ENCODE data around the gene MCRIP2. TPM values are rescaled to one million over a fixed set of nuclear protein-coding genes. Genes with fewer than 3 reads are reported as not detected.

MCRIP2 gene
- total RNA-seq, 6 experiments from 2014 or later = 18.8 to 30.8 (median 24.2) TPM

DNA sequence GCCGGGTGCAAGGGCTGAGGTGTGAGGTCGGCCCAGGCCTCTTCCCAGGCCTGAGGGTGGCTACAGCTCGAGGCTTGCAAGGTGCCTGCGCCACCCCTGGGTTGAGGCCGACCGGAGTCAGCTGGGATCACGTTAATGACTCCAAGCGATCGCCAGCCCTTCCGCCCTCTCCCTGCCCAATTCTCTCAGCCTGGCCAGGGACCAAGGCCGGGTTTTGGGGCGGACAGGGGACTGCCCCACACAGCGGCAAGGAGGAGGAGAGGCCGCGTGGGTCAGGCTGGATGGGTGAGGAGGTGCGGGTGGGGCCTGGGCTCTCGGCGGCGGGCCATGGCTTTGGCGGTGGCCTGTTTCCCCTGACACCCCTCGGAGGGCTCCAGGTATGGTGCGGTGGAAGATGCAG, 51.7 kb downstream of the MCRIP2 start:
- Mint-ChIP-seq H3K9me3 (no peaks in the 10 kb centered on the region), H3K27me3 (ENCODE audit: insufficient read depth) (peaks cover 27% of the 10 kb centered on the region), H3K4me1 (ENCODE audit: low read depth) (peaks cover 11% of the 10 kb centered on the region; the same call in 1 of the 2 replicates), H3K4me3 (no peak overlapping the region), H3K27ac (no peak overlapping the region), H3K36me3 (ENCODE audit: low read depth) (no peaks in the 10 kb centered on the region)
- DNase-seq = no peak
- TF ChIP-seq, protein P1, sequence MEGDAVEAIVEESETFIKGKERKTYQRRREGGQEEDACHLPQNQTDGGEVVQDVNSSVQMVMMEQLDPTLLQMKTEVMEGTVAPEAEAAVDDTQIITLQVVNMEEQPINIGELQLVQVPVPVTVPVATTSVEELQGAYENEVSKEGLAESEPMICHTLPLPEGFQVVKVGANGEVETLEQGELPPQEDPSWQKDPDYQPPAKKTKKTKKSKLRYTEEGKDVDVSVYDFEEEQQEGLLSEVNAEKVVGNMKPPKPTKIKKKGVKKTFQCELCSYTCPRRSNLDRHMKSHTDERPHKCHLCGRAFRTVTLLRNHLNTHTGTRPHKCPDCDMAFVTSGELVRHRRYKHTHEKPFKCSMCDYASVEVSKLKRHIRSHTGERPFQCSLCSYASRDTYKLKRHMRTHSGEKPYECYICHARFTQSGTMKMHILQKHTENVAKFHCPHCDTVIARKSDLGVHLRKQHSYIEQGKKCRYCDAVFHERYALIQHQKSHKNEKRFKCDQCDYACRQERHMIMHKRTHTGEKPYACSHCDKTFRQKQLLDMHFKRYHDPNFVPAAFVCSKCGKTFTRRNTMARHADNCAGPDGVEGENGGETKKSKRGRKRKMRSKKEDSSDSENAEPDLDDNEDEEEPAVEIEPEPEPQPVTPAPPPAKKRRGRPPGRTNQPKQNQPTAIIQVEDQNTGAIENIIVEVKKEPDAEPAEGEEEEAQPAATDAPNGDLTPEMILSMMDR (IDR thresholded peaks at IDR 0.05) = no peak

DNA sequence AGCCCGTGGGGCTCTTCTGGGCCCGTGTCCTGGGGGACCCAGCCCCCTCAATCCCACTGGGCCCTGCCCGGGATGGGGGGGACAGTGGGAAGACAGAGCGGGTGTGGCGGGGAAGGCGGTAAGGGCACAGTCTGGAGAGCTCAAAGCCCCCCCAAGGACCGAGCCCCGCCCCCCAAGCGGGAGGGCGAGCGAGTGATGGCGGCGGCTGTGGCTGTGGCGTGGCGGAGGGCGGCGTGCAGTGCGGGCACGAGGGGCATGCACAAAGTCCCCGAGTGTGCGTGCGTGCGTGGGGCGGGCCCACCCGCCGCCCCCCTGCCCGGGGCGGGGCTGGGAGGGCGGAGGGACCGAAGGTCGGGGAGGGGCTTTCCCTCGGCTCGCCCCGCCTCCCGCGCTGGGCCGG, 52.1 kb downstream of the MCRIP2 start:
- Mint-ChIP-seq H3K36me3 (ENCODE audit: low read depth) (no peaks in the 10 kb centered on the region), H3K4me1 (ENCODE audit: low read depth) (peaks cover 11% of the 10 kb centered on the region; the same call in 1 of the 2 replicates), H3K4me3 (no peak overlapping the region), H3K27ac (no peak overlapping the region), H3K27me3 (ENCODE audit: insufficient read depth) (peaks cover 30% of the 10 kb centered on the region), H3K9me3 (no peaks in the 10 kb centered on the region)
- DNase-seq = no peak
- TF ChIP-seq, protein P1 (IDR thresholded peaks at IDR 0.05) = no peak

DNA sequence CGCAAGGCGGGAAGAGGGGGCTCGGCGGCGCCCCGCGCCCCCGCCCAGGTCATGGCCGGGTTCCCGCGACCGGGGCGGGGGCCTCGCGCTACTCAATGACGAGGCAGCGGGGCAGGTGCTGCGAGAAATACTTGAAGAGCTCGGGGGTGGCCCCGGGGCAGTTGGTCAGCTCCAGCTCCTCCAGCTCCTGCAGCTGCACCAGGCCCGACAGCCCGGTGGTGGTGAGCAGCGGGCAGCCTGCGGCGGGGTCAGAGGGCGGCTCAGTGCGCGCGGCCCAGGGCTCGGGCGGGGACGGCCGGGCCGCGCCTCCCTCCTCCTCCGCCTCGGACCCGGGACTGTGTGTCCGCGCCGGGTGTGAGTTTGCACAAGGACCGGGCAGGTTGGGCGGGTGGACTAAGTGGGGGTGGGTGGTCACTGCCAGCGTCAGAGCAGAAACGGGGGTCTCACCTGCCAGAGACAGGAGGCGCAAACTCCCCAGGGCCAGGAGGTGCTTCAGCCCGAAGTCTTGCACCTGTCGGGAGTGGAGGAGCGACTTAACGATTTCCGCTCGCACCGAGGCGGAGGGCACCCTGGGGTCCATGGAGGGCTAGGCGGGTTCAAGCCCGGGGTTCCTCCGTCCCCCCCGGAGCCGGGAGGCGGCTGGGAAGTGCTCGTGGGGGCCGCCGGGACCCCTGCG, 52.7 kb downstream of the MCRIP2 start:
- no peak for DNase-seq
- TF ChIP-seq, protein P1 (IDR thresholded peaks at IDR 0.05) = no peak
- H3K9me3 Mint-ChIP-seq = no peaks in the 10 kb centered on the region
- no peak overlapping the region for H3K27ac Mint-ChIP-seq
- no peak overlapping the region for H3K4me3 Mint-ChIP-seq
- H3K4me1 Mint-ChIP-seq (ENCODE audit: low read depth) = peaks cover 9% of the 10 kb centered on the region; the same call in 1 of the 2 replicates
- no peaks in the 10 kb centered on the region for H3K36me3 Mint-ChIP-seq (ENCODE audit: low read depth)
- H3K27me3 Mint-ChIP-seq (ENCODE audit: insufficient read depth) = peaks cover 30% of the 10 kb centered on the region

DNA sequence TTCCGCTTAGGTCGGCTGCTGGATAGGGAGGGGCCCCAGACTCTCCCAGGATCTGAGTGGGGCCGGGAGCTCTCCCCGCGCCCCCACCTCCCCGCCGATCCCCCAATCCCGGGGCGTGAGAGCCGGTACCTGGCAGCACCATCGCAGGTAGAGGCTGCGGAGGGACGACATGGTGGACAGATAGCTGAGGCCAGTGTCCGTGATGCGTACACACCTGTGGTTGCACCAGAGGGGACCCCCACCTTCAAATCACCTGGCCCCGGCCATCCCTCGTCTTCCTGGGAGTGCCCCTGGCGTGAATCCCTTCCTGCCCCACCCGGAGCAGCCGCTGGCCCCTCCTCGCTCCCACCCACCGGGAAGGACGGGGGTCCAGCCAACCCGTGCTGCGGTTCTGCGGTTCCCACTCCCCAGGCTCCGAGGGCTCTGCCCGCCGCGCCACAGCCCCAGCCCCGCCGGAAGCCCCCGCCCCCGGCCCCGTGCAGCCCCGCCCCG, 53.3 kb downstream of the MCRIP2 start:
- Mint-ChIP-seq H3K4me3 (no peak overlapping the region), H3K36me3 (ENCODE audit: low read depth) (no peaks in the 10 kb centered on the region), H3K27me3 (ENCODE audit: insufficient read depth) (peaks cover 27% of the 10 kb centered on the region), H3K27ac (no peak overlapping the region), H3K9me3 (no peaks in the 10 kb centered on the region), H3K4me1 (ENCODE audit: low read depth) (0 out of 2 replicates have a peak, but pooled peaks cover 6% of the 10 kb centered on the region)
- TF ChIP-seq, protein P1 (IDR thresholded peaks at IDR 0.05) = no peak
- DNase-seq = no peak

DNA sequence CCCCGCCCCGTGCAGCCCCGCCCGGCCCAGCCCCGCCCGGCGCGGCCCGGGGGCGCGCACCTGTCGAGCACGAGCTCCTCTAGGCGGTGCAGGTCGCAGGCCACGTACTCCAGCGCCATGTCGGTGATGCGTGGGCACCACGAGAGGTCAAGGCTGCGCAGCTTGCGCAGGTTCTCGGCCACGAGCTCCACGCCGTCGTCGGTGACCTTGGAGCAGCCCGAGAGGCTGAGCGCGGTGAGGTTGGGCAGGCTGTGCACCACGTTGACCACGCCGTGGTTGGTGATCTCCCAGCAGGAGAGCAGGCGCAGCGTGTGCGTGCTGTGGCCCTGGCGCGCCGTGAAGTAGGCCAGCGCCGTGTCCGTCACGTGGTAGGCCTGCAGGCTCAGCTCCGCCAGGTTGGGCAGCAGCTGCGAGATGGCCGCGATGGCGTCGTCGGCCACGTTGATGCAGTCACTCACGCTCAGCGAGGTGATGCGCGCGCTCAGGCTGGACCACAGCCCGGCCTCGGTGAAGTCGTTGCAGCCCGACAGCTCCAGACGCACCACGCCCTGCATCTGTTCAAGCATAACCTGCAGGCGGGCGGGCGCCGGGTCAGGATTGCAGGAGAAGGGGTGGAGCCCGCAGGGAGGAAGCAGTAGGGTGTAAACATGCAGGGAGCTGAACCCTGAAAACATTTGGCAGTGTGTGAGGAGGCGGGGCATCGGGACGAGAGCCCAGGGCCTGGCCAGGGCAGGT, 53.9 kb downstream of the MCRIP2 start:
- H3K4me3 Mint-ChIP-seq = no peak overlapping the region
- H3K36me3 Mint-ChIP-seq (ENCODE audit: low read depth) = no peaks in the 10 kb centered on the region
- DNase-seq = no peak

More for the DNA sequence above, 53.9 kb downstream of the MCRIP2 start:
- Mint-ChIP-seq H3K27ac (no peak overlapping the region), H3K9me3 (no peaks in the 10 kb centered on the region), H3K27me3 (ENCODE audit: insufficient read depth) (peaks cover 27% of the 10 kb centered on the region), H3K4me1 (ENCODE audit: low read depth) (0 out of 2 replicates have a peak, but pooled peaks cover 6% of the 10 kb centered on the region)
- TF ChIP-seq, protein P1 (IDR thresholded peaks at IDR 0.05) = no peak

Other genes starting within 250 kb of the MCRIP2 start
- 100 to 1,000 TPM; 153 to 276 (median 158) TPM for gene NME4, start 244.6 kb upstream of the MCRIP2 start, total RNA-seq (2021; fragmentation: NEBNext Ultra II Directional; extraction: Animal tissue kit (Norgen Biotek cat#: 25700))
- 10 to 100 TPM; 14.0 to 20.3 (median 16.0) TPM for gene DECR2, start 239.9 kb upstream of the MCRIP2 start, total RNA-seq (2021; fragmentation: NEBNext Ultra II Directional; extraction: Animal tissue kit (Norgen Biotek cat#: 25700))
- gene RAB11FIP3, start 216.2 kb upstream of the MCRIP2 start, total RNA-seq (2021; fragmentation: NEBNext Ultra II Directional; extraction: Animal tissue kit (Norgen Biotek cat#: 25700)) = 10 to 100 TPM; 30.3 to 36.9 (median 33.9) TPM
- gene CAPN15, start 114.1 kb upstream of the MCRIP2 start, total RNA-seq (2021; fragmentation: NEBNext Ultra II Directional; extraction: Animal tissue kit (Norgen Biotek cat#: 25700)) = 10 to 100 TPM; 35.3 to 41.4 (median 40.2) TPM
- gene PRR35, start 81.4 kb upstream of the MCRIP2 start, total RNA-seq (2021; fragmentation: NEBNext Ultra II Directional; extraction: Animal tissue kit (Norgen Biotek cat#: 25700)) = not detected
- under 1 TPM in 5 of 6 experiments, not detected in 1; 0.24 to 0.58 (median 0.28) TPM for gene NHLRC4, start 74.8 kb upstream of the MCRIP2 start, total RNA-seq (2021; fragmentation: NEBNext Ultra II Directional; extraction: Animal tissue kit (Norgen Biotek cat#: 25700))
- gene PIGQ, start 71.9 kb upstream of the MCRIP2 start, total RNA-seq (2021; fragmentation: NEBNext Ultra II Directional; extraction: Animal tissue kit (Norgen Biotek cat#: 25700)) = 10 to 100 TPM; 30.4 to 39.5 (median 35.4) TPM
- 10 to 100 TPM; 11.3 to 14.8 (median 12.2) TPM for gene RAB40C, start 51.8 kb upstream of the MCRIP2 start, total RNA-seq (2021; fragmentation: NEBNext Ultra II Directional; extraction: Animal tissue kit (Norgen Biotek cat#: 25700))
- gene WFIKKN1, start 10.8 kb upstream of the MCRIP2 start, total RNA-seq (2021; fragmentation: NEBNext Ultra II Directional; extraction: Animal tissue kit (Norgen Biotek cat#: 25700)) = under 1 TPM in 2 of 6 experiments, not detected in 4; 0.02 to 0.14 TPM
- 100 to 1,000 TPM in 5 of 6 experiments, 10 to 100 TPM in 1; 91.6 to 115 (median 105) TPM for gene METTL26, start 5.5 kb upstream of the MCRIP2 start, total RNA-seq (2021; fragmentation: NEBNext Ultra II Directional; extraction: Animal tissue kit (Norgen Biotek cat#: 25700))
- gene WDR90, start 7.5 kb downstream of the MCRIP2 start, total RNA-seq (2021; fragmentation: NEBNext Ultra II Directional; extraction: Animal tissue kit (Norgen Biotek cat#: 25700)) = 10 to 100 TPM; 11.6 to 19.0 (median 17.7) TPM
- gene RHOT2, start 26.3 kb downstream of the MCRIP2 start, total RNA-seq (2021; fragmentation: NEBNext Ultra II Directional; extraction: Animal tissue kit (Norgen Biotek cat#: 25700)) = 10 to 100 TPM; 73.9 to 93.4 (median 84.8) TPM
- 1 to 10 TPM; 1.4 to 2.3 (median 1.7) TPM for gene RHBDL1, start 33.8 kb downstream of the MCRIP2 start, total RNA-seq (2021; fragmentation: NEBNext Ultra II Directional; extraction: Animal tissue kit (Norgen Biotek cat#: 25700))
- 100 to 1,000 TPM; 128 to 161 (median 141) TPM for gene STUB1, start 38.6 kb downstream of the MCRIP2 start, total RNA-seq (2021; fragmentation: NEBNext Ultra II Directional; extraction: Animal tissue kit (Norgen Biotek cat#: 25700))
- gene JMJD8, start 42.5 kb downstream of the MCRIP2 start, total RNA-seq (2021; fragmentation: NEBNext Ultra II Directional; extraction: Animal tissue kit (Norgen Biotek cat#: 25700)) = 10 to 100 TPM in 2 of 6 experiments, 1 to 10 TPM in 4; 7.6 to 10.6 (median 9.3) TPM
- gene WDR24, start 48.6 kb downstream of the MCRIP2 start, total RNA-seq (2021; fragmentation: NEBNext Ultra II Directional; extraction: Animal tissue kit (Norgen Biotek cat#: 25700)) = 1 to 10 TPM; 8.1 to 9.9 (median 8.7) TPM
- under 1 TPM in 1 of 6 experiments, not detected in 5; 0.05 TPM for gene FBXL16, start 64.0 kb downstream of the MCRIP2 start, total RNA-seq (2021; fragmentation: NEBNext Ultra II Directional; extraction: Animal tissue kit (Norgen Biotek cat#: 25700))
- 100 to 1,000 TPM in 1 of 6 experiments, 10 to 100 TPM in 5; 61.5 to 103 (median 70.4) TPM for gene METRN, start 73.3 kb downstream of the MCRIP2 start, total RNA-seq (2021; fragmentation: NEBNext Ultra II Directional; extraction: Animal tissue kit (Norgen Biotek cat#: 25700))
- gene ANTKMT, start 79.3 kb downstream of the MCRIP2 start, total RNA-seq (2021; fragmentation: NEBNext Ultra II Directional; extraction: Animal tissue kit (Norgen Biotek cat#: 25700)) = 10 to 100 TPM; 50.1 to 57.7 (median 54.7) TPM
- gene CCDC78, start 84.6 kb downstream of the MCRIP2 start, total RNA-seq (2021; fragmentation: NEBNext Ultra II Directional; extraction: Animal tissue kit (Norgen Biotek cat#: 25700)) = 1 to 10 TPM; 2.2 to 4.1 (median 3.4) TPM
- 10 to 100 TPM; 11.4 to 16.6 (median 14.1) TPM for gene HAGHL, start 85.3 kb downstream of the MCRIP2 start, total RNA-seq (2021; fragmentation: NEBNext Ultra II Directional; extraction: Animal tissue kit (Norgen Biotek cat#: 25700))
- 10 to 100 TPM; 16.9 to 20.5 (median 18.0) TPM for gene CIAO3, start 99.2 kb downstream of the MCRIP2 start, total RNA-seq (2021; fragmentation: NEBNext Ultra II Directional; extraction: Animal tissue kit (Norgen Biotek cat#: 25700))
- gene MSLN, start 118.9 kb downstream of the MCRIP2 start, total RNA-seq (2021; fragmentation: NEBNext Ultra II Directional; extraction: Animal tissue kit (Norgen Biotek cat#: 25700)) = under 1 TPM; 0.17 to 0.61 (median 0.36) TPM
- 10 to 100 TPM; 23.8 to 32.8 (median 25.8) TPM for gene RPUSD1, start 146.6 kb downstream of the MCRIP2 start, total RNA-seq (2021; fragmentation: NEBNext Ultra II Directional; extraction: Animal tissue kit (Norgen Biotek cat#: 25700))
- gene CHTF18, start 146.8 kb downstream of the MCRIP2 start, total RNA-seq (2021; fragmentation: NEBNext Ultra II Directional; extraction: Animal tissue kit (Norgen Biotek cat#: 25700)) = 10 to 100 TPM; 15.2 to 31.7 (median 26.0) TPM
- gene GNG13, start 158.9 kb downstream of the MCRIP2 start, total RNA-seq (2021; fragmentation: NEBNext Ultra II Directional; extraction: Animal tissue kit (Norgen Biotek cat#: 25700)) = not detected

Measured in HFFc6 (cell line).